Measurements from ENCODE around the gene TPT1. TPM values are rescaled to one million over a fixed set of nuclear protein-coding genes. Genes with fewer than 3 reads are reported as not detected.
"Not testable (repeated sequence)": the region's sequence is repeated elsewhere in the genome, so short reads cannot be mapped to it uniquely, and the experiment has no call there.

The TPT1 gene
- total RNA-seq, 1 donor from 2014 or later, result 4,913 TPM

GRCh38 chr13:45302507-45302906 is 38.5 kb downstream of the TPT1 start:
- no peak for DNase-seq (ENCODE audit: low spot score)

- no peak for DNase-seq (ENCODE audit: low spot score)
Measured at GRCh38 chr13:45301263-45301662, 39.7 kb downstream of the TPT1 start.

GRCh38 chr13:45300190-45300985 is 40.6 kb downstream of the TPT1 start:
- DNase-seq (ENCODE audit: low spot score), result no peak

GRCh38 chr13:45299194-45299593 is 41.8 kb downstream of the TPT1 start:
- DNase-seq (ENCODE audit: low spot score), result no peak

- DNase-seq (ENCODE audit: low spot score), result not testable (repeated sequence)
Measured at GRCh38 chr13:45298550-45298949, 42.4 kb downstream of the TPT1 start.

DNA sequence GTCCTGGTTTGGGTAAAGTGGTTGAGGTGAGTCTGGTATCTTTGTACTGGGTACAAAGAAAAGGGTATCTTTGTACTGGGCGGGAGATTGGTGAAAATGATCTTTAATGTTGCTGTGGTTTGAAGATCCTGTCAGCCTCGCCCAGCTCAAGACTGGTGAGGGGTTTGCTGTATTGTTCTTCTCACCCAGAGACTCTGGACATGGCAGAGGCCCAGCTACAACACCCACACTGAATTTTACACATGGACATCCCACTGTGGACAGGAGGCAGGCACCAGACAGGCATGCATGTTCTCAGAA is 42.8 kb downstream of the TPT1 start:
- DNase-seq (ENCODE audit: low spot score), result no peak

- no peak for DNase-seq (ENCODE audit: low spot score)
Measured at GRCh38 chr13:45297456-45298205, 43.4 kb downstream of the TPT1 start.

GRCh38 chr13:45296259-45296658 is 44.7 kb downstream of the TPT1 start:
- no peak for DNase-seq (ENCODE audit: low spot score)

GRCh38 chr13:45295536-45295935 is 45.4 kb downstream of the TPT1 start:
- DNase-seq (ENCODE audit: low spot score), result no peak

- DNase-seq (ENCODE audit: low spot score), result no peak
Measured at GRCh38 chr13:45292176-45292575, 48.8 kb downstream of the TPT1 start.

DNA sequence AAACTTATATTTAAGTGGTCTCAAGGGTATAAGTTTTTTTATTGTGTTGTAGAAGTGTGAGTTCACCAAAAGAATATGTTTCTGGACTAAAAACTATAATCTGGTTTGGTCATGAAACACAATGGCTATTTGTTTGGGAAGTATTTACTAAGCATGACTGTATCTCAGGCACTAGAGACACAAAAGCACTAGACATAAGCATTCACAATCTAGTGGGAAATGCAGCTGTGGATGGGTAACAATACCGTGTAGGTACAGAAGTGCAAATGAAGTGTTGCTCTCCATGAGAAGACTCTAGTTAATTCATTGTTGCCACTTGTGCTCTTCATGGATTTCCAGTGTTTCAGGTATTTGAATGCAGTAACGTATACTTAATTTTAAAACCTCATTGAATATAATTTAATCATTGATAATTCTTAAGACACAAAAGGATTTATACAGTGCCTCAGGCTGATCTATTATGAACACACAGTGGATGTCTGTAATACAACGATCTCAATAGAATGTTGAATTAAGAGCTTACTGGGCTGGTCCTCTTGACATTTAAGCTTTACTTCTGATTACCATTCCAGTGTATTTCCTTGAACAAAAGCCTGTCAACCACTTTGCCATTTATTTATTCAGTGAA is 50.9 kb downstream of the TPT1 start:
- DNase-seq (ENCODE audit: low spot score), result no peak

Other genes with a start within 250 kb of the TPT1 start
- gene GTF2F2, start 220.7 kb downstream of the TPT1 start, total RNA-seq, result 15.8 TPM
- not detected for gene KCTD4, start 140.1 kb downstream of the TPT1 start, total RNA-seq
- 16.8 TPM for gene SLC25A30, start 77.2 kb upstream of the TPT1 start, total RNA-seq
- gene COG3, start 123.8 kb upstream of the TPT1 start, total RNA-seq, result 54.9 TPM